NCI-H146 treated with DMSO at 0.1 percent for 48 hours (cell line): ENCODE results near the gene HNMT.
"Not testable (repeated sequence)": the region's sequence is repeated elsewhere in the genome, so short reads cannot be mapped to it uniquely, and the experiment has no call there.

Experiments
- DNase-seq: peaks from one replicate; lab custom pipeline; 2025; ENCODE audit not compliant: unreplicated experiment; lab: John Stamatoyannopoulos, UW

The HNMT gene

DNA sequence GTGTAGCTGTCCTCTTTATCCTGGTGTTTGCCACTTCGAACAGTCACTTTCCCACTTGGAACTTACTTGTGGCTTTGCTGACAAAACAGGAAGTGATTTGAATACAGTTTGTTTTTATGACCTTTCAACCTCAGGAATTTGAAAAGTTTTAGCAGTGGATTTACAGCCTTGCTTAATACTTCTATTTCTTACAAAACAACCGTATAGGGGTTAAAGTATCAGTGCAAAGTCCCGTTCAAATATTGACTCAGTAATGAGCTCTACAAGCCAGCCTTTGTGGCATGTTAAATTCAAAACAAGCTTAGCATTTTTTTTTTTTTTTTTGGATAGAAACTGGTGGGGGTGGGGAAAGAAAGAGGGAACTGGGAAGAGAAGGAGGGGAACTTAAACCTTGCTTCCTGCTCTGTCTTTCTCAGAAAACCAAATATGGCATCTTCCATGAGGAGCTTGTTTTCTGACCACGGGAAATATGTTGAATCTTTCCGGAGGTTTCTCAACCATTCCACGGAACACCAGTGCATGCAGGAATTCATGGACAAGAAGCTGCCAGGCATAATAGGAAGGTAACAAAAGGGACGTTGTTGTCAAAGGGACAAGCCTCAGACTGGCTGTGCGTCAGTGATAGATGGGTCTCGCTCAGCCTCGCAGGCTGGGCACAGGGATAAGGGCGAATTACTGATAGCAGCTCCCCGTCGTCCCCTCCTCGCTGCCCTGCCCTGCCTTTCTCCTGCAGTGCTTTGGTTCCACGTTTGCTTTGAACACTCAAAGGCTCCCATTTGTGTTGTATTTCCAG is at the start of gene HNMT:
HNMT (plus strand) TSS at position 408 of the 793 bp plus-strand sequence; CDS start at position 427, 19 bp downstream.
- DNase-seq, result peak; percentile 72

DNA sequence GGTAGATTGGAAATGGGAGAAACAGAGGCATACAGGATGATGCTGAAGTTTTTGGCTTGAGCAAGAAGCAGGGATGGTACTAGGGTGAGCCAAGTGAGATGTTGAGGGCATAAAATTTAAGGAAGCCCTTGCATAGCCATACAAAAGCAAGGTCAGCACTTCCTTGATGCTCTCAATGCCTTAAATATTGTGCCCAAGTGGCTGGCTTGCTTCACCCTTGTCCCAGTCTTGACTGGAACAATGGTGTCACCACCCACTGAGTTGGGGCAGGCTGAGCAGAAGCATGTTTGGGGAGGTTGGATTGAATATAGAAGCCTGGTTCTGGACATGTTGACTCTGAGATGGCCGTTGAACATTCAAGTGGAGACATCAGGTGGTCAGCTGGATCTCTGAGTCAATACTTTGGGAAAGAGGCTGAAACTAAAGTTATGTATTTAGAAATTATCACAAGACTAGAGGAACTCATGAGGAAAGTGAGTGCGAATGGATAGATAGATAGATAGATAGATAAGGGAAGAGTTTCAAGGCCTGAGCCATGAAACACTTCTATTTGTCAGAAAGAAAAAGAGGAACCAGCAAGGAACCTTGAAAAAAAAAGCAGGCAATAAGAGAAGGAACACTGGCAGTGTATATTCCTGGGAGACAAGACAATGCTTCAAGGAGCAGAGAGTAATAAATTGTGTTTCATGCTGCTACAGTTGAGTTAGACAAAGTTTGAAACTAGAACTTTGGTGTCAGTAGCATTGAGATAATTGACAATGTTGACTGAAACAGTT is 43.0 kb upstream of the HNMT start:
- DNase-seq, result no peak

DNA sequence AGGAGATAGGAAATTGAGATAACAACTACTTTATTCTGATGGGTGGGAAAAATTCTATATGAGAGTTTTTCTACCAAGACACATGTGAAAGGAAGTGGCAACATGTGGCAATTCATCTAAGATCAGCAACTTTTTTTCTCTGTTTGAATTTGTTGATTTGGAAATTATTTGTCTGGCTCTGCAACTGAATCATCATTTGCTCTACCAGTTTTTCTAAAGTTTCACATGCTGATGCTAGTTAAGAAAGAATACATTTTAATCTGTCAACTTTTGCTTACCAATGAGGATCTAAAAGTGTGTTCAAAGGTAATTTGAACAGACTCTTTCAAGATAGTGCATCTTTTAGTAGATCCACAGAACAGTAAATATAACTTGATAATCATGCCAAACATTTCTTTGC is 42.1 kb upstream of the HNMT start:
- DNase-seq, result not testable (repeated sequence)

DNA sequence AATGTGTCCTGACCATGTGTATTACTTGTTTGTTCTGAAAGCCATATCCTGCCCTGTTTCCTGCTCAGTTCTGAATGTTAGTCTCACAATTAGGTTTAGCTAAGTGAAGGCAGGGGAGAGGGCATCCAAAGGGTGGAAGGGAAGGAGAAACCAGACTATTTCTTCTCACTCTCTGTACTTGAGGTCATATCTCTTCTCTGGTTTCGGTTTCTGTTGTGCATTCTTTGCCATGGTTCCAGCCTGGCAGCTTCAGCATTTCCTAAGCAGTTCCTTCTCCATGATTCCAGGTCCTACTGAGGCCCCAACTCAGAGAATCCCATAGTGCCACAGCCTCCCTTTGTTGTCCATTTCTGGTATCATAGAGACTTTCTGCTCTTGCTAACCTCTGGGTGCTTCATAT is 40.3 kb upstream of the HNMT start:
- DNase-seq, result no peak

DNA sequence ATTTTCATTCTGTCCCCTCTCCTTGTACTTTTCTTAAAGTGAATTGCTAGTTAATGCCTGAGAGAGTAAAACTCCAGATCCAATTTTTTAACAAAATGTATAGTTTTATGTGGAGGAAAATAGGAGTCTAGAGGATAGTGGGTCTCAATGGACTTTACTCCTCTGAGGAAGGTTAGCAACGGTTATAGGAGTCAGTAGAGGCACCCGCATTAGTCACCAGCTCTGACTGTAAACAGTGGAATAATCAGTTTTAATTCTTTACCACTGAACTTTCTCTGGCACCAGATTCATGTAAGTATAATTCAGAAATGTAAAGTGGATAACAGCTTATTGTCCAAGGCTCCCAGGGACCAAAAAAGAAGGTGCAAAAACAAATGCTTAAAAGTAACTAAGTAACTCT is 38.7 kb upstream of the HNMT start:
- no peak for DNase-seq

DNA sequence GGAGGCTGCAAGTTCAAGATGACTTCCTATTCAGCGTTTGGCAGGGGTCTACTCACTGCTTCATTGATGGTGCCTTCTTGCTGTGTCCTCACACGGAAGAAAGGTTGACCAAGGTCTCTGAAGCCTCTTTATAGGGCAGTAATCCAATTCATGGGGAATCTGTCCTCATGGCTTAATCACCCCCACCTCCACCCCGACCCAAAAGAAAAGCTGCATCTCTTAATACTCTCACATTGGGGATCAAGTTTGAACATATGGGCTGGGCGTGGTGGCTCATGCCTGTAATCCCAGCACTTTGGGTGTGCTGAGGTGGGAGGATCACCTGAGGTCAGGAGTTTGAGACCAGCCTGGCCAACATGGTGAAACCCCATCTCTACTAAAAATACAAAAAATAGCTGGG is 36.4 kb upstream of the HNMT start:
- no peak for DNase-seq

DNA sequence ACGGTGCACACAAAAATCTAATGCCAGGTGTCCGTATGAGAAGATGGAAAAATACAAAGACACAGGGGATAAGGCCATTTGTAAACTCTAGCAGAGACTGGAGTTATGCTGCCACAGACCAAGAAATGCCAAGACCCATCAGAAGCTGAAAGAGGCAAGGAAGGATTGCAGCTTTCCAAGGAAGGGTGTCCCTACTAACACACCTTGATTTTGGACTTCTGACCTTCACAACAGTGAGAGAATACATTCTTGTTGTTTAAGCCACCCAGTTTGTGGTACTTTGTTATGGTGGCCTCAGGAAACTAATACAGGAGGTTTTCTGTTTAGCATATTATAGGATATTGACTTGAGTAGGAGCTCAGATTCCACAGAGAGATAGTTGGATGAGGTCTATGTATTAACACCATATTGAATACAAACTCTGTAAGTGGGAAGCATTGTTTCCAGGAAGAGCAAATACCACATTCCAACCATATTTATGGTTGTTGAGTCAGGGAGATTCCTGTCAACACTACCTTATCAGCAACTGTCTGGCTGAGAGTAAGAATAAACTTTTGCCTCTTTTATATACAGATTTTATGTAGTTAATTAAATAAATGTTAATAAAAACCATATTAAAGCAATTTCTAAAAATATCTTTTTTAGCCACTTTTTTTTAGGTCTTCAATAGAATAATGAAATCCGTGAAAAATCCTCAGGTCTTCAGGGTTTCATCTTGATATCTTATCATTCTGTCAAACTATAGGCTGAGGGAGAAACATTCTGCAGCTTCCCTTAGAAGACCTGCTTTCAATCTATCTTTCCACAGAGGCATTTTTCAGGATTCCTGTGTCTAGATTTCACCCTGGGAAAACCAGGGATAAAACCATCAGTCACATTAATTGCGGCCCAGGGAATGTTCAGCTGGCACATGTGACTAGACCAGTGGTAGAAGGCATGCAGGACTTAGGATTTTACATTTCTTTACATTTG is 35.4 kb upstream of the HNMT start:
- DNase-seq, result no peak

DNA sequence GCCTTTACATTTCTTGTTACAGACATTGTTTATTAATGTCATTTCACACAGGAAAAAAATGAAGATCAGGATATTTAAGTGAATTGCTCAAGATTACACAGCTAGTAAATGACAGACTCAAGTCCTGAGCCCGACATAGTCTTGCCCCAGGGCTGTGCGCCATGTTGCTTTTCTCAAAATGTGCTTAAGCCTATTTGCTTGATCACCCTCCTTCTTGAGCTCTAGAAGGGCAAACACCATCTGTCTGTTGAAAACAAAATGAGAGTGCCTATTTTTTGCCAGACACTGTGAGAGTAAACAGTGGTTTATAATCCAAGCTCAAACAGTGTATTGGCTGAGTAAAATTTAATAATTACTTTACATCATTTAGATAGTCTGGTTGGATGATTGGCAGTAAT is 34.8 kb upstream of the HNMT start:
- peak; percentile 19 for DNase-seq

DNA sequence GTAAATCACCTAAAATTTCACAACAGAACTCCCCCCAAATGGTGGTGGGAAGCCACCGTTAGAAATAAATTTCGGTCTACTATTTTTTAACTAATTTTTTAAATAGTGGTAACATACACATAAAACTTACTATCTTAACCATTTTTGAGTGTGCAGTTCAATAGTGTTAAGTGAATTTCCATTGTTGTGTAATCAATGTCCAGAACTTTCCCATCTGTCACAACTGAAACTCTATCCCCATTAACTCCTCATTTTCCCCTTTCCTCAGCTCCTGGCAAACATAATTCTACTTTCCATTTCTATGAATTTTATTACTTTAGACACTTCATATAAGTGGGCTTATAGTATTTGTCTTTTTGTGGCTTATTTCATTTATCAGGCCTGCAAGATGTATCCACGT is 34.1 kb upstream of the HNMT start:
- no peak for DNase-seq

DNA sequence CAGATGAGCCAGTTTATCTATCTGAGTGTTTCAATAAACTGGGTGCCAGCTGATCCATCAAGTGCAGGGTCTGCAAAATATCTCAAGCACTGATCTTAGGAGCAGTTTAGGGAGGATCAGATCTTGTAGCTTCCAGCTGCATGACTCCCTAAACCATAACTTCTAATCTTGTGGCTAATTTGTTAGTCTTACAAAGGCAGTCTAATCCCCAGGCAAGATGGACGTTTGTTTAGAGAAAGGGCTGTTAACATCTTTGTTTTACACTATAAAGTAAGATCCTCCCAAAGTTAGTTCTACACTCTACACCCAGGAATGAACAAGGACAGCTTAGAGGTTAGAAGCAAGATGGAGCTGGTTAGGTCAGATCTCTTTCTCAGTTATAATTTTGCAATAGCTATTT is 28.7 kb upstream of the HNMT start:
- DNase-seq, result no peak

DNA sequence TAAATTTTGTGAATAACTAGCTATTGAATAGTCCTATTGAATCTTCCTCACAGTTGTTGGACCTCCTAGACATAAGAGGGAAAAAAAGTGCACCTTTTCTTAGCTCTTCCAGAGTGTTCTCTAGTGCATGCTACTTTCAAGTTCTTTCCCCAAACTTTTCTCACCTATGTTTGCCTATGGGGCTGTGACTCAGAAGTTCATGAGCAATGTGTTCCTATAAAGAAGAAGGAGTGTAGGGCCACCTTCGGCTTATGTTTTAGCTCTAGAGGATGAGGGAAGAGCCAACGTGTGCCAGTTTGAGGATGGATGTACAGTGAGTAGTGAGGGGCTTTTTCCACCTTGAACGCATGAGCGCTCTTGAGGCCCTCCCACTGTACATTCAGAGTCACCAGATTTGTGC is 27.0 kb upstream of the HNMT start:
- no peak for DNase-seq

DNA sequence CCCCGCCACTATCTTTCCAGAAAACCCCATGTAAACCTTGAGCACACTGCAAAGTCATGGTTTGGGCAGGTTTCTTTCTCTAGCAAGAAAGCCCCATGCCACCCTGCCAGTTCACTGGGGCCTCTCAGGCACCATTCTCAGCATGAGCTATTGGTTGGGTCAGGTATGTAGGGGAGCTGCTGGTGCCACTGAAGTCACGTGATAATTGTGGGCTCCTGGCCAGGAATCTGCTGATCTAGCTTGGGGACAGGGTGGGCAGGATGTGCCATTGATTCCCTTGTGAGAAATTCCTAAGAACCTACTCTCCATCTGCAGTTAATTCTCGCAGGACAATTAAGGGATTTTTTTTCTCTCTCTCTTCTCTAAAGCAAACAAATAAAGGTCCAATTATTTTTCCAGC is 26.5 kb upstream of the HNMT start:
- no peak for DNase-seq

DNA sequence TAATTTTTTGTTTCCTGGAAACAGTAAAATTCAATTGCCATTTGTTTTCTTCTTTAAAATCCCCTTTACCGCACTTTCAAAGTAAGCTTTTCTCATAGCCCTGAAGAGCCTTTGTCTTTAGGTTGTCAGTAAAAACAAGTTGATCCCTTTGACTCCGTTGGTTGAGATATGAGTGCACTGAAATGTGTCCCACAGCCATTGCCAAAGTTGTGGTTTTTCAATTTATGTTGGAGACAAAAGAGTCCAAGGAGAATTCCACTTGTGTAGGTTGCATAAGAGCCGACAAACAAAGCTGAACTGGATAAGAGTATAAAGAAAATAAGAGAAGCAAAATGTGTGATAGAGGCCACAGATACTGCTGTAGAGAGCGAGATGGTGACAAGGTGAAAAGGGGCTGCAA is 26.1 kb upstream of the HNMT start:
- no peak for DNase-seq

DNA sequence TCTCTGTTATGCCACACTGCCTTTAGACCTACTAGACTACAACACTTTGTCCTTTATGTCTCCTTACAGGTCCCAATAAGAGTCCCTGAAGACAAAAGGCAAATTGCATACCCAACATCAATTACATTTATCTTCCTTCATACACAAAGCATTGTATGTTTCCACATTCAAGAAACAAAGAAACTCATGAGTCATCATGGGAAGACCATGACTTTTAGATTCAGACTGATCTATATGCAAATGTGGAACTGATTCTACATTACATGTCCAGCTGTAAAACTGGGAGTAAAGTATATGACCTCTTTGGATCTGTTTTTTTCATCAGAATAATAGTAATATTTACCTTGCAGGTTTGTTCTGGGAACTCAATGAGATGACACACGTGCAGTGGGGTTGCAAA is 25.2 kb upstream of the HNMT start:
- DNase-seq, result no peak

DNA sequence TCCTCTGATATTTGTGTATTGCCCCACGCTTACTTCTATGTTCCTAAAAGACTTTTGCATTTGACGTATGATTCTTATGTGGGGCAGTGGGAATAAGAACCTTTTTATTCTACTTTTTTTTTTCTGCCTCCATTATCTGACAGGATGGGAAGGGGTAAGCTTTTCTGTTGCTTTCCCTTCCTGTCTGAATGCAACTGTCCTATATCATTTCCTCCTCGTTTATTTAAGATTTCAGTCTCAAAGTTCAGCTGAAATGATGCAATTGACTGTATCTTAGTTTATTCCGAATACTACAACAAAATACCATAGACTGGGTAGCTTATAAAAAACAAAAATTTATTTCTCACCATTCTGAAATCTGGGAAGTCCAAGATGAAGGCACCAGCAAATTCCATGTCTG is 24.1 kb upstream of the HNMT start:
- no peak for DNase-seq

DNA sequence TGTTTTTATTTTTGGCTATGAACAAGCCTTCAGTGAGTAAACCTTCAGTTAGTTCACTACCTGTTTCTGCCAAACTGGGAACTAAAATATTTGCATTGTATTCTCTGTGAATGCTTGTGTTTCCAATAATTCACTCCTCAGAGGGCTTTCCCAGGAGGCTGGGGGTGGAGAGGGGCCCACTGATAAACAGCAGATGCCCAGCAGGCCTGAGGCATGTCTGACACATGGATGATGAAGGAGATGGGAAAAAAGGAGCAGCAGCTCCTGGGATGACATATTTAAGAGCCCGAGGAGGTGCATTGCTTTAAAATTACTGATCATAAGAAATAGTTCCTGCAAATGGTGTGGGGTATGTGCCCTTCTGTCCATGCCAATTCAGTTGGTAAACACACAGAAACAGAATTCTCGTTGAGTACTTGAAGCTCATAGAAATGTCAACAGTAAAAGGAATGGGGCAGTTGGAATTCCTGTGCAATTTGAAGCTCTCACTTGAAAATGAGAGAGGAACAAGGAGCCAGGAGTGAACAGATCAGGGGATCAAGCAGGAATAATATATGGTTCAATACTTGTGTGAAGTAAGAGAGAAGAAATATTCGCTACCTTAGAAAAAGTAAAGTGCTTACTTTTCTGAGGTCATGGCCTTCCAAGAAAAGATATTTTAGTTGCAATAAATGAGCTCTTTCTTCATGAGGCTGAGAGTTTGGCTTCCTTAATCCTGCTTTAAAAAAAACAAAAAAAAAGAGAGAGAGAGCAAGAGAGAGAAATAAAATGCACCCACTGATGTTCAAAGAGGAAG is 22.0 kb upstream of the HNMT start:
- DNase-seq, result no peak

DNA sequence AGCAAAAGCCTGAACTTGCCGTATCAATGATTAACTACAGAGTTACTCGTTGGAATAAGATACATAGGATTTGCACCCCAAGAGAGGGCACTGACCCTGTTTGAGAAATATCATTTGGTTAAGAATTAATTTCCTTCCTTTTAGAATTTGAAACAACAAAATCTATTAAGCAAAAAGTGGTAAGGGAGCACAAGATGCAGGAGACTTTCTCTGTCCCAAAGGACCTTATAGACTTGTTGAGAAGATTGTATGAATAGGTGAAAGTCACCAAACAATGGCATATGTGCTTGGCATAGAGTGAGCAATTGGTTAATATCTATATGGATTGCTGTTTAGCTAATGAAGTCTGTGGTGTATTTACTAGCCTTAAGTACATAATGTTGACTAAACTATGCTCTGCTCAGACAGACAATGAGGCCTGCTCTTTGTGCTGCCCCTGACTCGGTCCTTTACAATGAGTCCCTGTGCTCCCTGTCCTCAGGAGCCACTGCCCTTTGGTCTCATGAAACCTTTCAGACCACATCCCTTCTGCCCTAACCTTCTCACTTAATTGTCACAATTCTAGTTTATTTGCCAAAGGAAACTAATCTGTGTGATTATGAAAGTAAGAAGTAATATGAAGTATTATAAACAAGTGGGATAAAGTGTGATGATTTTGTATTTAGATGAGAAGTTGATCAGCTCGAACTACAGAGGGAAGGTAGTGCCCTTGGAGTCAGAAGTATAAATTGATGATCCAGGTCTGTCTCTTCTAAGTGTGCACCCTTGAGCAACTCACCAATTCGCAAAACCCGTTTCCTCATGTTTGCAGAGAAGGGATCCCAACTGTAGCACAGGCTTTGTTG is 21.2 kb upstream of the HNMT start:
- peak; percentile 52 for DNase-seq

DNA sequence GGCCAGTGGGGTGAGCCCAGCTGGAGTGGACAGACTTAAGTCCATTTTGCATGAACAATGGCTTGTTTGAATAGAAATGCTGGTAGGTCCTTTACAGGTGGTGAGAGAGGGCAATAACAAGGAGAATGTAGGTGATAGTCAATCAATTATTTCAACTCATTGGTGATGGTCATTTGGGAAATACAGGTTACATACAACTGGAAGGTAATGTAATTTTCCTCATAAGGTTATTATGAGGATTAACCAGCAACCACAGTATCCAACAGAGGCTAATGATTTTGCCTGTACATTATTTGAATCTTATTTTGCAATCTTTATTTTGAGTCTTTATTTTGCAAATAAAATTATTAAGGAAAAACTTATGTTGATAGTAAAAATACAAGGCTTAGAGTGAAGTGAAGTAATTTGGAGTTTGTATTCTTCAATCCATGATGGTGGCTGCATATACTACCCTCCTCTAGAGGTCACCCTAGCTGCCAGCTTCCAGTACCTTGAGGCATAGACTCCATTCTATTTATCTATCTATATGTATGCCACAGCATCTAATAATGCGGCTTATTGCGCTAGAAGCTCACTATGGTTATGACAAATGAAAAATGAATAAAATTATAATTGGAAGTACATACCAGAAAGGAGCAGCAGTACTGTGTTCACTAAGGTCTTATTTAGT is 20.5 kb upstream of the HNMT start:
- DNase-seq, result peak; percentile 51

DNA sequence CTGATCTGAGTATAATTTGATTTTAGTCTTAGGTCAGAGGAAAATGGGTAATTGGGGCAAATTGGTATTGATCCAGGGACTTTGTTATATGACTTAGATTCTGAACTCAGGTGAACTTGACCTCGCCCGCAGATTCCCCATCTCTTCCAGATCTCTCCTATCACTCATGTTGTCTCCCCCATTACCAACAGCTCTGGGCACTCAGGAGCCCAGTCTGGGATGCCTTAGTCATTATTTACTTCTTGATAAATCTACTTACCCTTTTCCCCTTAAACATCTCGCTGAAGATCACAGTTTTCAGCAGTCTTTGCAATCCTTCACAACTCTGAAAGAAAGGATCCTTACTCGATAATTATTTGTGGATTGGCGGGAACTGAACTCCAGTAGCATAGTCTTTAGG is 19.6 kb upstream of the HNMT start:
- DNase-seq, result no peak
